RWPE2 (cell line): ENCODE results near the gene RASSF6.

Source experiments
- ATAC-seq: fragments of 200-7000 bp; cut with Tn5 transposase; 3 replicates; pipeline ENCODE4 v1.9.1; 2021; ENCODE audit warnings: low read depth
- DNase-seq: peaks from one replicate; pipeline ENCODE4 v3.0.0-alpha.2; 2020; ENCODE audit warnings: low spot score
- H3K27ac ChIP-seq: fragments of 450-650 bp; 2 replicates; pipeline ENCODE4 v1.5.1; 2017; ENCODE audit warnings: mild to moderate bottlenecking; ENCODE audit not compliant: poor library complexity, severe bottlenecking
- H3K27me3 ChIP-seq: fragments of 250-450 bp; sonication (Bioruptor Pico); 2 replicates; pipeline ENCODE4 v1.5.1; 2021; ENCODE audit warnings: mild to moderate bottlenecking, moderate library complexity; ENCODE audit not compliant: insufficient read depth, poor library complexity, severe bottlenecking
- H3K36me3 ChIP-seq: fragments of 250-450 bp; sonication (Bioruptor Pico); 2 replicates; pipeline ENCODE4 v1.5.1; 2020; ENCODE audit warnings: low read depth, mild to moderate bottlenecking, moderate library complexity
- H3K4me1 ChIP-seq: fragments of 250-450 bp; sonication (Bioruptor Pico); 2 replicates; pipeline ENCODE4 v1.5.1; 2021; ENCODE audit warnings: mild to moderate bottlenecking, moderate library complexity; ENCODE audit not compliant: insufficient read depth, poor library complexity, severe bottlenecking
- H3K4me3 ChIP-seq: fragments of 250-450 bp; sonication (Bioruptor Pico); 2 replicates; pipeline ENCODE4 v1.5.1; 2021; ENCODE audit warnings: mild to moderate bottlenecking, moderate library complexity; ENCODE audit not compliant: severe bottlenecking
- H3K9me3 ChIP-seq: fragments of 250-450 bp; sonication (Bioruptor Pico); 2 replicates; pipeline ENCODE4 v1.5.1; 2021; ENCODE audit warnings: mild to moderate bottlenecking, moderate library complexity; ENCODE audit not compliant: severe bottlenecking
- TF ChIP-seq, protein P1 (sequence below): fragments of 450-650 bp; IDR thresholded peaks from one replicate; pipeline ENCODE4 v1.5.1; 2017; ENCODE audit warnings: mild to moderate bottlenecking, moderate library complexity; ENCODE audit not compliant: poor library complexity, severe bottlenecking

The RASSF6 gene

DNA sequence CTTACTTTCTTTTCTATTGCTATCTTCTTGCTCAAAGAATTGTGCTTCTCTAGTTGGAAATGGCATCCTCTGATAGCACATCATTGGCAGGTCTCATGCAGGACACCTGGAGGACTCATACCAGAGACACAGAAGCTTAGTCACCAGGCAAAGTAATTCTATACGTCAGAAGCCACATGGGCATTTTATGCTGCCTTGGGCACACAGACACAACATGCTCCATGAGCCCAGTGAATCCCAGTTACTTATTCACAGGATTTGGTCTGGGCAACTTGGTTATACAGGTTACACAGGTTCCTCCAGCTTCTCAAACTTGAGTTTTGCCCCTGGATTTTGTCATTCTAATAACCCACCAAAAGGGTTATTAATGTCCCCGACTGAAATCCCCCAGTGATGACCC lies 7.1 kb downstream of the RASSF6 start:
- TF ChIP-seq, protein P1, sequence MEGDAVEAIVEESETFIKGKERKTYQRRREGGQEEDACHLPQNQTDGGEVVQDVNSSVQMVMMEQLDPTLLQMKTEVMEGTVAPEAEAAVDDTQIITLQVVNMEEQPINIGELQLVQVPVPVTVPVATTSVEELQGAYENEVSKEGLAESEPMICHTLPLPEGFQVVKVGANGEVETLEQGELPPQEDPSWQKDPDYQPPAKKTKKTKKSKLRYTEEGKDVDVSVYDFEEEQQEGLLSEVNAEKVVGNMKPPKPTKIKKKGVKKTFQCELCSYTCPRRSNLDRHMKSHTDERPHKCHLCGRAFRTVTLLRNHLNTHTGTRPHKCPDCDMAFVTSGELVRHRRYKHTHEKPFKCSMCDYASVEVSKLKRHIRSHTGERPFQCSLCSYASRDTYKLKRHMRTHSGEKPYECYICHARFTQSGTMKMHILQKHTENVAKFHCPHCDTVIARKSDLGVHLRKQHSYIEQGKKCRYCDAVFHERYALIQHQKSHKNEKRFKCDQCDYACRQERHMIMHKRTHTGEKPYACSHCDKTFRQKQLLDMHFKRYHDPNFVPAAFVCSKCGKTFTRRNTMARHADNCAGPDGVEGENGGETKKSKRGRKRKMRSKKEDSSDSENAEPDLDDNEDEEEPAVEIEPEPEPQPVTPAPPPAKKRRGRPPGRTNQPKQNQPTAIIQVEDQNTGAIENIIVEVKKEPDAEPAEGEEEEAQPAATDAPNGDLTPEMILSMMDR = no peak
- Histone ChIP-seq H3K4me1 (peaks cover 75% of the 10 kb centered on the region), H3K27ac (peak overlapping the region; percentile 80), H3K4me3 (no peak overlapping the region), H3K9me3 (no peaks in the 10 kb centered on the region), H3K36me3 (no peaks in the 10 kb centered on the region), H3K27me3 (no peaks in the 10 kb centered on the region)
- peak; percentile 35; the same call in 1 of the 3 replicates for ATAC-seq
- DNase-seq = no peak

DNA sequence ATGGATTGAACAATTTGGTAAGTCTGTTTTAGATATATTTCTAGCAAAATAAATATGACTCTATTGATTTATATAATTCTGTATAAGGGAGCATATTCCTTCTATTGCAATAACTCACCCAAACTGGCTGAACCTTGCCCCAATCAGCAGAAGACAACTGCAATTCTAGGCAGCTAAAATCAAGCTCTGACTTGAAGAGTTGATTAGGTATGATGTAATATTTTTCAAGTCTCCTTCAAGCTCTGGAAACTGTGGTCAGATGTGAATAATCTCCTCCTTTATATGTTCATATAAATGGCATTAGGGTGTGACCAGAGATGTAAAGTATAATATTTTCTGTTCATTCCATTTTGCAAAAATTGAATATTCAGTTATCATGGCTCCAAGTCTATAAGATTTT lies 8.2 kb downstream of the RASSF6 start:
- H3K9me3 ChIP-seq = no peaks in the 10 kb centered on the region
- H3K4me3 ChIP-seq = no peak overlapping the region
- no peaks in the 10 kb centered on the region for H3K36me3 ChIP-seq
- TF ChIP-seq, protein P1 = no peak
- H3K27ac ChIP-seq = peak overlapping the region; percentile 80
- H3K4me1 ChIP-seq = peaks cover 69% of the 10 kb centered on the region
- ATAC-seq (peak; percentile 60), DNase-seq (no peak)
- no peaks in the 10 kb centered on the region for H3K27me3 ChIP-seq

DNA sequence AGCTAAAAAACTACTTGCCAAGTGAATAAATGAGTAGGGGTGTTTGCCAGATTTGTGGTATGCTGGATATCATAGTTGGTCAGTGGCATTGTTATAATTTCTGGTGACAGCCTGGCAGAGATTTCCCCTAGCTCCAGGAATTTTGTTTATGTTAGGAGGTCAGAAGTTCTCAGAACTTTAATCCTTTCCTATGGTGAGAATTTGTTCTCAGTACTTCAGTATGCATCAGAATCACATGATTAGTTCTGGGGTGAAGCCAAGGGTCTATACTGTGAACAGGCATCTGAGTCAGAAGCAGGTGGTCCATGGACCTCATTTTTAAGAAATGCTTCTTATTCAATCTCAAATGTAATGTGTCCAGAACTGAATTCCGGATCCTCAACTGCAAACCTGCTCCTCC lies 10.5 kb downstream of the RASSF6 start:
- no peak for DNase-seq
- Histone ChIP-seq H3K27ac (peak overlapping the region; percentile 45), H3K9me3 (no peaks in the 10 kb centered on the region), H3K4me1 (peaks cover 53% of the 10 kb centered on the region), H3K36me3 (no peaks in the 10 kb centered on the region), H3K27me3 (no peaks in the 10 kb centered on the region), H3K4me3 (no peak overlapping the region)
- ATAC-seq = no peak
- TF ChIP-seq, protein P1 = no peak

DNA sequence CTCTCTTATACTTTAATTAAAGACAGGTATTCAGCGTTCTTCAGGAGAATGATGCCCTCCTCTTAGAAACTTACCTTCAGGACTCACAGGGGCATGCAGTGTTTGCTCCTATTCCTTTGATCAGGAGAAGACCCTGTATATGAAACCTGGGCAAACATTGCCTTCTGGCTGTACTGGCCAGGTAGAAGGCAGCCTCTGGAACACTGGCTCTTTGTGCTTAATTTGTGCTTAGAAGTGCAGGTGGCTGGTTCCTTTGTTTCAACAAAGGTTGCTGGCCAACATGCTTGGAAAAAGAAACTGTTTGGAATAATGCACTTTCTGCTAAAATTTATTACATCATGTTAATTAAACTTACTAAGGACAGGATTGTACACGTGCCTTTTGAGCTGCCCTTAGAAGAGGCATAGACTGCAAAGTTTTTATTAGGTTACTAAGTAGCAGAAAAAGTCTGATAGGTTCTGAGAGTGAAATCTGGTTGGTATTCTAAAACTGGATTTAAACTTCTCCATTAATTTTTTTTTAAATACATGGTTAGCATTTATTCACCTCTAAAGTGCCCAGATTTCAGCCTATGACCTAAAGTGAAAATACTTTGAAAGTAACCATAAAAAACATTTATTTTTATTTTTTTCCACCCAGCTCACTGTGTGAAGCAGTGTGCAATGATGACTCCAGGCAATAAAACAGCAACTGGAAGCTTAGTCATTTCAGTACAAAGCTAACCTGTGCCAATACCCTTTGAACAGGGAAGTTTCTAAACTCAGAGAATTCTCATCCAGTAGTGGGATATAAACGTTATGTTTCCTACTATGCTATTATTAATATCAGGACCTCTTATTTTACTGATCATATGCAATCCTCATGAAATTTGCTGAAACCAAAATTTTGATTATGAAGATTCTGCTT lies 11.3 kb downstream of the RASSF6 start:
- DNase-seq (no peak), ATAC-seq (peak; percentile 90)
- H3K4me1 ChIP-seq = peaks cover 53% of the 10 kb centered on the region

More for the DNA sequence above, 11.3 kb downstream of the RASSF6 start:
- no peak overlapping the region for H3K4me3 ChIP-seq
- H3K27ac ChIP-seq = peak overlapping the region; percentile 45
- no peaks in the 10 kb centered on the region for H3K27me3 ChIP-seq
- TF ChIP-seq, protein P1 = no peak
- no peaks in the 10 kb centered on the region for H3K36me3 ChIP-seq
- no peaks in the 10 kb centered on the region for H3K9me3 ChIP-seq
